ENCODE data around the gene ITIH5.

Gene ITIH5

GRCh38 chr10:7565871-7566270 is 100.9 kb downstream of the ITIH5 start:
- H2AFZ ChIP-seq (ENCODE audit: low read length): no peak overlapping the region
- no peaks in the 10 kb centered on the region for H3K4me1 ChIP-seq (ENCODE audit: insufficient read depth, low read length, poor library complexity, severe bottlenecking)
- H3K4me3 ChIP-seq (ENCODE audit: low read length, poor library complexity, severe bottlenecking): no peak overlapping the region
- no peaks in the 10 kb centered on the region for H3K36me3 ChIP-seq (ENCODE audit: insufficient read depth, low read length)
- no peaks in the 10 kb centered on the region for H3K27me3 ChIP-seq (ENCODE audit: insufficient read depth, low read length, poor library complexity, severe bottlenecking)
- no peaks in the 10 kb centered on the region for H3K9me3 ChIP-seq (ENCODE audit: insufficient read depth, low read depth, low read length)
- H3K9ac ChIP-seq (ENCODE audit: low read depth, low read length, poor library complexity, severe bottlenecking): no peak overlapping the region
- H4K20me1 ChIP-seq (ENCODE audit: insufficient read depth, low read length, poor library complexity, severe bottlenecking): no peaks in the 10 kb centered on the region
- H3K4me2 ChIP-seq (ENCODE audit: low read depth, low read length, poor library complexity, severe bottlenecking): no peak overlapping the region
- no peak for TF ChIP-seq EZH2phosphoT487 (IDR thresholded peaks at IDR 0.05; ENCODE audit: borderline replicate concordance)
- TF ChIP-seq CTCF (conservative IDR thresholded peaks at IDR 0.05; ENCODE audit: low read length): no peak
- H3K9me2 ChIP-seq (replicated peaks; ENCODE audit: low read depth, low read length): no peaks in the 10 kb centered on the region
- H3K79me2 ChIP-seq (ENCODE audit: insufficient read depth, low read length): no peaks in the 10 kb centered on the region
- H3F3A ChIP-seq (ENCODE audit: low read depth): no peaks in the 10 kb centered on the region

- Histone ChIP-seq H3K9me3 (ENCODE audit: insufficient read depth, low read depth, low read length) (no peaks in the 10 kb centered on the region), H4K20me1 (ENCODE audit: insufficient read depth, low read length, poor library complexity, severe bottlenecking) (no peaks in the 10 kb centered on the region), H3K4me2 (ENCODE audit: low read depth, low read length, poor library complexity, severe bottlenecking) (no peak overlapping the region), H3K27me3 (ENCODE audit: insufficient read depth, low read length, poor library complexity, severe bottlenecking) (no peaks in the 10 kb centered on the region), H3K36me3 (ENCODE audit: insufficient read depth, low read length) (no peaks in the 10 kb centered on the region), H3K9ac (ENCODE audit: low read depth, low read length, poor library complexity, severe bottlenecking) (no peak overlapping the region), H3K9me2 (replicated peaks; ENCODE audit: low read depth, low read length) (no peaks in the 10 kb centered on the region), H3K79me2 (ENCODE audit: insufficient read depth, low read length) (no peaks in the 10 kb centered on the region), H2AFZ (ENCODE audit: low read length) (no peak overlapping the region), H3F3A (ENCODE audit: low read depth) (no peaks in the 10 kb centered on the region), H3K4me1 (ENCODE audit: insufficient read depth, low read length, poor library complexity, severe bottlenecking) (no peaks in the 10 kb centered on the region), H3K4me3 (ENCODE audit: low read length, poor library complexity, severe bottlenecking) (no peak overlapping the region)
- TF ChIP-seq EZH2phosphoT487 (IDR thresholded peaks at IDR 0.05; ENCODE audit: borderline replicate concordance) (no peak), CTCF (conservative IDR thresholded peaks at IDR 0.05; ENCODE audit: low read length) (no peak)
These were observed 103.0 kb downstream of the ITIH5 start for GRCh38 chr10:7563770-7564169.

- Histone ChIP-seq H3K4me1 (ENCODE audit: insufficient read depth, low read length, poor library complexity, severe bottlenecking) (no peaks in the 10 kb centered on the region), H2AFZ (ENCODE audit: low read length) (no peak overlapping the region)
- TF ChIP-seq CTCF (conservative IDR thresholded peaks at IDR 0.05; ENCODE audit: low read length) (no peak), EZH2phosphoT487 (IDR thresholded peaks at IDR 0.05; ENCODE audit: borderline replicate concordance) (no peak)
These were observed 103.4 kb downstream of the ITIH5 start for GRCh38 chr10:7563368-7563767.

More at GRCh38 chr10:7563368-7563767, 103.4 kb downstream of the ITIH5 start:
- Histone ChIP-seq H3K36me3 (ENCODE audit: insufficient read depth, low read length) (no peaks in the 10 kb centered on the region), H3K9me3 (ENCODE audit: insufficient read depth, low read depth, low read length) (no peaks in the 10 kb centered on the region), H3K4me3 (ENCODE audit: low read length, poor library complexity, severe bottlenecking) (no peak overlapping the region), H3F3A (ENCODE audit: low read depth) (no peaks in the 10 kb centered on the region), H4K20me1 (ENCODE audit: insufficient read depth, low read length, poor library complexity, severe bottlenecking) (no peaks in the 10 kb centered on the region), H3K27me3 (ENCODE audit: insufficient read depth, low read length, poor library complexity, severe bottlenecking) (no peaks in the 10 kb centered on the region), H3K4me2 (ENCODE audit: low read depth, low read length, poor library complexity, severe bottlenecking) (no peak overlapping the region), H3K79me2 (ENCODE audit: insufficient read depth, low read length) (no peaks in the 10 kb centered on the region), H3K9ac (ENCODE audit: low read depth, low read length, poor library complexity, severe bottlenecking) (no peak overlapping the region), H3K9me2 (replicated peaks; ENCODE audit: low read depth, low read length) (no peaks in the 10 kb centered on the region)
